Gastrocnemius medialis (tissue), 4 donors: Measurements from ENCODE around the gene NCK2. TPM values are rescaled to one million over a fixed set of nuclear protein-coding genes. Genes with fewer than 3 reads are reported as not detected.

Experiments
- ATAC-seq, 2 donors: fragments of 150-250 bp; one replicate each; pipeline ENCODE4 v1.9.1; 2016
- DNase-seq, 2 donors: peaks; one replicate each; pipeline ENCODE4 v3.0.0-alpha.2; 2019
- H3K27ac ChIP-seq, 4 donors: fragments of 200-600 bp; sonication (generic); 1 replicate in 1 of 4; 2 replicates in 3 of 4; pipeline ENCODE4 v1.5.1; 2016 to 2018; ENCODE audit warnings: mild to moderate bottlenecking in 2 of 4, moderate library complexity in 1 of 4
- H3K27me3 ChIP-seq, 3 donors: fragments of 200-600 bp; sonication (generic) in 2 of 3; 1 replicate in 1 of 3; 2 replicates in 2 of 3; pipeline versions ENCODE4 v1.5.1 to v1.6.0; 2016 to 2019; ENCODE audit warnings: mild to moderate bottlenecking in 1 of 3, moderate library complexity in 1 of 3
- H3K36me3 ChIP-seq, 2 donors: fragments of 200-600 bp; sonication (generic) in 1 of 2; one replicate each; pipeline ENCODE4 v1.5.1; 2017 to 2018
- H3K4me1 ChIP-seq, 2 donors: fragments of 200-600 bp; sonication (generic) in 1 of 2; one replicate each; pipeline ENCODE4 v1.5.1; 2016 to 2017; ENCODE audit warnings: mild to moderate bottlenecking in 2 of 2
- H3K4me3 ChIP-seq, 4 donors: fragments of 200-600 bp; sonication (generic) in 3 of 4; 1 replicate in 1 of 4; 2 replicates in 3 of 4; pipeline ENCODE4 v1.5.1; 2016 to 2019; ENCODE audit warnings: mild to moderate bottlenecking in 2 of 4
- H3K9me3 ChIP-seq, 3 donors: fragments of 200-600 bp; sonication (generic) in 2 of 3; 1 replicate in 1 of 3; 2 replicates in 2 of 3; pipeline ENCODE4 v1.5.1; 2016 to 2019
- POLR2A ChIP-seq, 2 donors: fragments of 450-650 bp; IDR thresholded peaks; one replicate each; pipeline ENCODE4 v1.6.1; 2017; ENCODE audit warnings: antibody characterized with exemption in 2 of 2, mild to moderate bottlenecking in 2 of 2, moderate library complexity in 2 of 2
- in situ Hi-C, 4 donors: fragments of 200-750 bp; cut with MboI; loops; one replicate each; pipeline versions ENCODE4 v1.15.0 to v1.8.0; 2017; ENCODE audit warnings: low sequenced_read_pairs in 4 of 4
- intact Hi-C: fragments of 100-400 bp; cut with DNase I; formaldehyde crosslinking; loops from one replicate; pipeline ENCODE4 v1.15.1; 2023; ENCODE audit warnings: low total_unique reads
- total RNA-seq, 4 donors: library from RNA; depleted of rRNA; stranded (reverse); fragments of >200 nt; gene quantifications; one replicate each; pipeline versions ENCODE4 v1.1.0 to v1.2.3, GENCODE V29; 2016
- TF ChIP-seq, protein P1 (sequence below), 5 experiments: fragments of 450-650 bp in 3 of 5; fragments of 200-600 bp in 2 of 5; sonication (generic) in 2 of 5; IDR thresholded peaks in 4 of 5; conservative IDR thresholded peaks in 1 of 5; 1 replicate in 4 of 5; 2 replicates in 1 of 5; pipeline ENCODE4 v1.5.1; 2016 to 2019; ENCODE audit warnings: antibody characterized with exemption in 5 of 5, mild to moderate bottlenecking in 3 of 5, moderate library complexity in 3 of 5

NCK2 gene
- total RNA-seq, 4 donors from 2014 or later: 46.7 to 86.1 (median 57.9) TPM

DNA sequence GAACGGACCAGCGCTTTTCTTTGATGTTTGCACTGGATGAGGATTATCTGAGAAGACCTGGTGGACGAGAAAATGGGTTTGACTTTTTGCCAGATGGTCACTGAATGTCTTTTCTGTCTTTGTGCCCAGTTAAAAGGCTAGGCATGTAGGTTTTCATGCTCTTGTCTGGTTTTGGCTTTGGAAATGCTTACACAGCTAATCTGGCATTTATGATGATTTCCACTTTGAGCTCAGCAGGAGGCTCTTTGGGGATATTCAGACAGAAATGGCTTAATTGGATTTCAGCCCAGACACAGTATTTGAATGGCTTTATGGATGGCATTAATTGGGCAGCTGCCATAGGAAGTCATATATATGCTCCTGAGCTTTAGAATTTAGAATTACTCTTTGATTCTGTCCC, 59.6 kb downstream of the NCK2 start:
- H3K4me3 ChIP-seq: no peak overlapping the region
- H3K9me3 ChIP-seq: no peaks in the 10 kb centered on the region
- intact Hi-C loops (no loop called here), in situ Hi-C loops (no loop called here)
- DNase-seq: no peak
- H3K27me3 ChIP-seq: no peaks in the 10 kb centered on the region
- no peaks in the 10 kb centered on the region for H3K36me3 ChIP-seq
- ATAC-seq: no peak
- H3K4me1 ChIP-seq: peaks cover 35 to 55% of the 10 kb centered on the region in 2 donors
- TF ChIP-seq, protein P1, sequence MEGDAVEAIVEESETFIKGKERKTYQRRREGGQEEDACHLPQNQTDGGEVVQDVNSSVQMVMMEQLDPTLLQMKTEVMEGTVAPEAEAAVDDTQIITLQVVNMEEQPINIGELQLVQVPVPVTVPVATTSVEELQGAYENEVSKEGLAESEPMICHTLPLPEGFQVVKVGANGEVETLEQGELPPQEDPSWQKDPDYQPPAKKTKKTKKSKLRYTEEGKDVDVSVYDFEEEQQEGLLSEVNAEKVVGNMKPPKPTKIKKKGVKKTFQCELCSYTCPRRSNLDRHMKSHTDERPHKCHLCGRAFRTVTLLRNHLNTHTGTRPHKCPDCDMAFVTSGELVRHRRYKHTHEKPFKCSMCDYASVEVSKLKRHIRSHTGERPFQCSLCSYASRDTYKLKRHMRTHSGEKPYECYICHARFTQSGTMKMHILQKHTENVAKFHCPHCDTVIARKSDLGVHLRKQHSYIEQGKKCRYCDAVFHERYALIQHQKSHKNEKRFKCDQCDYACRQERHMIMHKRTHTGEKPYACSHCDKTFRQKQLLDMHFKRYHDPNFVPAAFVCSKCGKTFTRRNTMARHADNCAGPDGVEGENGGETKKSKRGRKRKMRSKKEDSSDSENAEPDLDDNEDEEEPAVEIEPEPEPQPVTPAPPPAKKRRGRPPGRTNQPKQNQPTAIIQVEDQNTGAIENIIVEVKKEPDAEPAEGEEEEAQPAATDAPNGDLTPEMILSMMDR (IDR thresholded peaks at IDR 0.05 in 4 of 5, conservative IDR thresholded peaks at IDR 0.05 in 1 of 5): no peak
- TF ChIP-seq POLR2A (IDR thresholded peaks at IDR 0.05): no peak
- peak overlapping the region in 1 of 4 donors; percentile 7 for H3K27ac ChIP-seq

GRCh38 chr2:105806996-105807395, 62.3 kb downstream of the NCK2 start:
- ATAC-seq (no peak), DNase-seq (no peak)
- Histone ChIP-seq H3K27me3 (no peaks in the 10 kb centered on the region), H3K36me3 (no peaks in the 10 kb centered on the region), H3K4me3 (no peak overlapping the region), H3K4me1 (peaks cover 36 to 48% of the 10 kb centered on the region in 2 donors), H3K27ac (no peak overlapping the region), H3K9me3 (no peaks in the 10 kb centered on the region)
- intact Hi-C loops: no loop called here
- in situ Hi-C loops: no loop called here
- TF ChIP-seq, protein P1 (IDR thresholded peaks at IDR 0.05 in 4 of 5, conservative IDR thresholded peaks at IDR 0.05 in 1 of 5): no peak
- TF ChIP-seq POLR2A (IDR thresholded peaks at IDR 0.05): no peak

GRCh38 chr2:105808423-105809096, 63.8 kb downstream of the NCK2 start:
- peaks cover 43 to 47% of the 10 kb centered on the region in 2 donors for H3K4me1 ChIP-seq
- no peaks in the 10 kb centered on the region for H3K27me3 ChIP-seq
- H3K27ac ChIP-seq: no peak overlapping the region
- no peak for ATAC-seq
- intact Hi-C loops: no loop called here
- H3K36me3 ChIP-seq: no peaks in the 10 kb centered on the region
- TF ChIP-seq POLR2A (IDR thresholded peaks at IDR 0.05): no peak
- TF ChIP-seq, protein P1 (IDR thresholded peaks at IDR 0.05 in 4 of 5, conservative IDR thresholded peaks at IDR 0.05 in 1 of 5): no peak
- no peak for DNase-seq
- in situ Hi-C loops: no loop called here
- H3K4me3 ChIP-seq: no peak overlapping the region
- H3K9me3 ChIP-seq: no peaks in the 10 kb centered on the region

GRCh38 chr2:105809097-105809473, 64.4 kb downstream of the NCK2 start:
- DNase-seq (no peak), ATAC-seq (no peak)
- intact Hi-C loops (no loop called here), in situ Hi-C loops (no loop called here)
- no peak for TF ChIP-seq POLR2A (IDR thresholded peaks at IDR 0.05)
- TF ChIP-seq, protein P1 (IDR thresholded peaks at IDR 0.05 in 4 of 5, conservative IDR thresholded peaks at IDR 0.05 in 1 of 5): no peak
- Histone ChIP-seq H3K27ac (no peak overlapping the region), H3K4me3 (no peak overlapping the region), H3K4me1 (peaks cover 41 to 44% of the 10 kb centered on the region in 2 donors), H3K9me3 (no peaks in the 10 kb centered on the region), H3K27me3 (no peaks in the 10 kb centered on the region), H3K36me3 (no peaks in the 10 kb centered on the region)

- no peaks in the 10 kb centered on the region for H3K36me3 ChIP-seq
- no peak overlapping the region for H3K27ac ChIP-seq
- H3K4me1 ChIP-seq: peaks cover 42 to 44% of the 10 kb centered on the region in 2 donors
- DNase-seq (no peak), ATAC-seq (no peak)
- H3K9me3 ChIP-seq: no peaks in the 10 kb centered on the region
- no peaks in the 10 kb centered on the region for H3K27me3 ChIP-seq
- no peak overlapping the region for H3K4me3 ChIP-seq
- intact Hi-C loops (no loop called here), in situ Hi-C loops (no loop called here)
- TF ChIP-seq, protein P1 (IDR thresholded peaks at IDR 0.05 in 4 of 5, conservative IDR thresholded peaks at IDR 0.05 in 1 of 5): no peak
- no peak for TF ChIP-seq POLR2A (IDR thresholded peaks at IDR 0.05)
Observed at GRCh38 chr2:105809723-105810122, 65.0 kb downstream of the NCK2 start.
